Osteocyte (in vitro differentiated cells): Measurements from ENCODE around the gene PCDHGB7. TPM values are rescaled to one million over a fixed set of nuclear protein-coding genes. Genes with fewer than 3 reads are reported as not detected.

Experiments
- DNase-seq: peaks from one replicate; pipeline ENCODE4 v3.0.0; 2021; ENCODE audit warnings: mixed read lengths; ENCODE audit not compliant: unreplicated experiment; ENCODE audit errors: extremely low spot score
- H3K27ac Mint-ChIP-seq: one replicate; pipeline ENCODE4 v1.8.0; 2021; ENCODE audit warnings: mild to moderate bottlenecking, mixed read lengths; ENCODE audit not compliant: unreplicated experiment
- H3K27me3 Mint-ChIP-seq: one replicate; pipeline ENCODE4 v1.8.0; 2021; ENCODE audit warnings: mixed read lengths; ENCODE audit not compliant: unreplicated experiment
- H3K36me3 Mint-ChIP-seq: one replicate; pipeline ENCODE4 v1.8.0; 2021; ENCODE audit warnings: mixed read lengths; ENCODE audit not compliant: unreplicated experiment
- H3K4me1 Mint-ChIP-seq: one replicate; pipeline ENCODE4 v1.8.0; 2021; ENCODE audit warnings: mixed read lengths; ENCODE audit not compliant: unreplicated experiment
- H3K4me3 Mint-ChIP-seq: one replicate; pipeline ENCODE4 v1.8.0; 2021; ENCODE audit warnings: mild to moderate bottlenecking, moderate library complexity, mixed read lengths; ENCODE audit not compliant: unreplicated experiment
- H3K9me3 Mint-ChIP-seq: one replicate; pipeline ENCODE4 v1.8.0; 2021; ENCODE audit warnings: mixed read lengths; ENCODE audit not compliant: unreplicated experiment
- CTCF ChIP-seq: fragments of 200-600 bp; sonication (generic); IDR thresholded peaks from 2 replicates; pipeline ENCODE4 v1.5.0; 2021; ENCODE audit warnings: antibody characterized with exemption, mild to moderate bottlenecking, moderate library complexity
- total RNA-seq: library from RNA; stranded (reverse); gene quantifications from 2 replicates; pipeline ENCODE4 v1.2.1, GENCODE V29; 2021

The PCDHGB7 gene
- total RNA-seq, 1 donor from 2014 or later: 6.2 TPM

DNA sequence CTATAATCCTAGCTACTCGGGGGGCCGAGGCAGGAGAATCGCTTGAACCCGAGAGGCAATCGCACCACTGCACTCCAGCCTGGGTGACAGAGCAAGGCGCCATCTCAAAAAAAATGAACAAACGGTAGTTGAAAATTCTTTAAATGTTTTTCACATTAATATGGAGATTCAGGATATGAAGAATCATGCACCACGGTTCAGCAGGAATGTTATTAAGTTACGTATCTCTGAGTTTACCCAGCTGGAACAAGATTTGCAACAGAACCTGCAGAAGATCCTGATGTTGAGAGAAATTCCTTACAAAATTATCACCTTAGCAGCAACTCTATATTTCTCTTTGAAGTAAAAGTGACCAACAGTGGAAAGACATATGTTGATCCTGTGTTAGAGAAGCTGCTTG is 22.9 kb downstream of the PCDHGB7 start:
- no peak for TF ChIP-seq CTCF
- H3K4me3 Mint-ChIP-seq: no peak overlapping the region
- DNase-seq: no peak
- peaks cover 15% of the 10 kb centered on the region for H3K9me3 Mint-ChIP-seq
- no peaks in the 10 kb centered on the region for H3K4me1 Mint-ChIP-seq
- H3K27me3 Mint-ChIP-seq: no peaks in the 10 kb centered on the region
- peaks cover 14% of the 10 kb centered on the region for H3K36me3 Mint-ChIP-seq
- no peak overlapping the region for H3K27ac Mint-ChIP-seq

GRCh38 chr5:141441571-141442170 is 24.2 kb downstream of the PCDHGB7 start:
- no peak for TF ChIP-seq CTCF
- Mint-ChIP-seq H3K27me3 (no peaks in the 10 kb centered on the region), H3K27ac (no peak overlapping the region), H3K9me3 (peaks cover 9% of the 10 kb centered on the region), H3K36me3 (peaks cover 11% of the 10 kb centered on the region), H3K4me1 (no peaks in the 10 kb centered on the region), H3K4me3 (no peak overlapping the region)
- no peak for DNase-seq

DNA sequence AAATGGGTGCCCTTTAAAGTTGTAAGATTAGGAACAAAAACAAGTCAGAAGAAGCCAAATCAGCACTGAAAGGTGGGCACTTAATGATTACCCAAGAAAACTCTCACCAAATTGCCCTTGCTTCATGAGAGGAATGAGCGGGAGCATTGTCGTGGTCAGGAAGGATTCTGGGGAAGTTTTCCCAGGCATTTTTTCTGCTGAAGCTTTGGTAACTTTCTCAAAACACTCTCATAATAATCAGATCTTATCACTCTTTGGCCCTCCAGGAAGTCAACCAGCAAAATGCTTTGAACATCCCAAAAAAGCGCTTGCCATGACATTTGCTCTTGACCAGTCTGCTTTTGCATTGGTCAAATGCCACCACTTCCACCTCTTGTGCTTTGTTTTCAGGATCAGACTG is 47.9 kb downstream of the PCDHGB7 start:
- no peaks in the 10 kb centered on the region for H3K27me3 Mint-ChIP-seq
- peaks cover 5% of the 10 kb centered on the region for H3K9me3 Mint-ChIP-seq
- H3K4me1 Mint-ChIP-seq: peaks cover 4% of the 10 kb centered on the region
- no peak overlapping the region for H3K27ac Mint-ChIP-seq
- peaks cover 8% of the 10 kb centered on the region for H3K36me3 Mint-ChIP-seq
- no peak overlapping the region for H3K4me3 Mint-ChIP-seq
- TF ChIP-seq CTCF: no peak
- no peak for DNase-seq

Other genes with a start within 250 kb of the PCDHGB7 start
- 1.1 and 1.2 TPM in 2 replicates for gene PCDHB7, start 245.0 kb upstream of the PCDHGB7 start, total RNA-seq
- 0.81 and 1.1 TPM in 2 replicates for gene PCDHB8, start 239.9 kb upstream of the PCDHGB7 start, total RNA-seq
- gene PCDHB16, start 235.3 kb upstream of the PCDHGB7 start, total RNA-seq: 9.0 and 10.8 TPM in 2 replicates
- 3.4 and 4.3 TPM in 2 replicates for gene PCDHB9, start 230.5 kb upstream of the PCDHGB7 start, total RNA-seq
- gene PCDHB10, start 225.3 kb upstream of the PCDHGB7 start, total RNA-seq: 7.8 and 8.2 TPM in 2 replicates
- 1.9 and 2.4 TPM in 2 replicates for gene PCDHB11, start 218.1 kb upstream of the PCDHGB7 start, total RNA-seq
- 1.9 and 2.2 TPM in 2 replicates for gene PCDHB12, start 209.0 kb upstream of the PCDHGB7 start, total RNA-seq
- 2.2 and 2.4 TPM in 2 replicates for gene PCDHB13, start 203.8 kb upstream of the PCDHGB7 start, total RNA-seq
- gene PCDHB14, start 194.3 kb upstream of the PCDHGB7 start, total RNA-seq: 8.8 and 9.0 TPM in 2 replicates
- 4.3 and 4.4 TPM in 2 replicates for gene PCDHB15, start 172.3 kb upstream of the PCDHGB7 start, total RNA-seq
- gene SLC25A2, start 113.6 kb upstream of the PCDHGB7 start, total RNA-seq: 0.50 and 0.81 TPM in 2 replicates
- 78.7 and 83.8 TPM in 2 replicates for gene TAF7, start 96.9 kb upstream of the PCDHGB7 start, total RNA-seq
- 0.13 TPM in 1 of 2 replicates, not detected in the other for gene PCDHGA1, start 87.2 kb upstream of the PCDHGB7 start, total RNA-seq
- gene PCDHGA2, start 78.9 kb upstream of the PCDHGB7 start, total RNA-seq: 0.21 TPM in 1 of 2 replicates, not detected in the other
- not detected in 2 replicates for gene PCDHGA3, start 73.8 kb upstream of the PCDHGB7 start, total RNA-seq
- 1.4 and 1.8 TPM in 2 replicates for gene PCDHGB1, start 67.6 kb upstream of the PCDHGB7 start, total RNA-seq
- 0.27 and 0.47 TPM in 2 replicates for gene PCDHGA4, start 62.7 kb upstream of the PCDHGB7 start, total RNA-seq
- gene PCDHGB2, start 57.7 kb upstream of the PCDHGB7 start, total RNA-seq: 0.50 and 0.59 TPM in 2 replicates
- gene PCDHGA5, start 53.5 kb upstream of the PCDHGB7 start, total RNA-seq: 0.13 and 0.16 TPM in 2 replicates
- gene PCDHGB3, start 47.4 kb upstream of the PCDHGB7 start, total RNA-seq: 0.19 and 0.29 TPM in 2 replicates
- gene PCDHGA6, start 43.8 kb upstream of the PCDHGB7 start, total RNA-seq: 0.18 and 0.21 TPM in 2 replicates
- 0.11 TPM in 1 of 2 replicates, not detected in the other for gene PCDHGA7, start 34.9 kb upstream of the PCDHGB7 start, total RNA-seq
- gene PCDHGB4, start 30.0 kb upstream of the PCDHGB7 start, total RNA-seq: 10.8 and 11.9 TPM in 2 replicates
- gene PCDHGA8, start 25.0 kb upstream of the PCDHGB7 start, total RNA-seq: 0.34 and 0.51 TPM in 2 replicates
- gene PCDHGB5, start 19.7 kb upstream of the PCDHGB7 start, total RNA-seq: 0.97 and 1.3 TPM in 2 replicates
- 1.6 and 1.9 TPM in 2 replicates for gene PCDHGA9, start 14.9 kb upstream of the PCDHGB7 start, total RNA-seq
- 70.2 and 71.5 TPM in 2 replicates for gene PCDHGB6, start 9.7 kb upstream of the PCDHGB7 start, total RNA-seq
- gene PCDHGA10, start 4.7 kb upstream of the PCDHGB7 start, total RNA-seq: 22.4 and 24.0 TPM in 2 replicates
- 1.9 and 2.2 TPM in 2 replicates for gene PCDHGA11, start 3.4 kb downstream of the PCDHGB7 start, total RNA-seq
- 2.0 and 2.1 TPM in 2 replicates for gene PCDHGA12, start 12.8 kb downstream of the PCDHGB7 start, total RNA-seq
- 92.4 and 99.9 TPM in 2 replicates for gene PCDHGC3, start 58.3 kb downstream of the PCDHGB7 start, total RNA-seq
- gene PCDHGC4, start 67.4 kb downstream of the PCDHGB7 start, total RNA-seq: 2.8 and 3.7 TPM in 2 replicates
- 1.4 and 1.9 TPM in 2 replicates for gene PCDHGC5, start 71.4 kb downstream of the PCDHGB7 start, total RNA-seq
- 50.9 and 52.1 TPM in 2 replicates for gene DIAPH1, start 201.3 kb downstream of the PCDHGB7 start, total RNA-seq
- 62.1 and 67.9 TPM in 2 replicates for gene HDAC3, start 219.2 kb downstream of the PCDHGB7 start, total RNA-seq
- 5.4 and 6.1 TPM in 2 replicates for gene RELL2, start 219.3 kb downstream of the PCDHGB7 start, total RNA-seq
- gene FCHSD1, start 233.7 kb downstream of the PCDHGB7 start, total RNA-seq: 23.2 and 28.6 TPM in 2 replicates